Activated CD8-positive, alpha-beta memory T cell treated with anti-CD3 and anti-CD28 coated beads for 4 hours (primary cell): ENCODE results near the gene MAP3K13.
"Not testable (repeated sequence)": the region's sequence is repeated elsewhere in the genome, so short reads cannot be mapped to it uniquely, and the experiment has no call there.

Experiments used
- DNase-seq, 2 donors: peaks; one replicate each; pipeline ENCODE4 v3.0.0-alpha.2; 2020; ENCODE audit warnings: low read depth in 2 of 2

The MAP3K13 gene

DNA sequence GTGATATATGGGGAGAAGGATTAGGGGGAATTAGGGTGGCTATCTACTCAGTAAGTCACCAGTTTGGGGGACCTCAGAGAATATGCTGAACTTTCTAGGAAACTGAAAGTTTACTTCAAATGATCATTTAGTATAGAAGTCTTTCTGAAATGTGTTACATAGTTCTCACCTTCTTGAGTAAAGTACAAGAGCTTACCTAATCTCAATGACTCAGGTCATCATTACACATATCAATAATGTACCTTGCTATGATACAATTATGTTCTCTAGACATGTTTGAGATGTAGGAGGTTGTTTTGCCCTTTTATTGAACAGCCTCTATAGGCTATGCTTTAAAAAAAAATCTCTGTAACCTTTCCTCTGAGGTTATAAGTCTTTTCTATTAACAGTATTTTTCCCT, 85.2 kb downstream of the MAP3K13 start:
- DNase-seq: no peak

DNA sequence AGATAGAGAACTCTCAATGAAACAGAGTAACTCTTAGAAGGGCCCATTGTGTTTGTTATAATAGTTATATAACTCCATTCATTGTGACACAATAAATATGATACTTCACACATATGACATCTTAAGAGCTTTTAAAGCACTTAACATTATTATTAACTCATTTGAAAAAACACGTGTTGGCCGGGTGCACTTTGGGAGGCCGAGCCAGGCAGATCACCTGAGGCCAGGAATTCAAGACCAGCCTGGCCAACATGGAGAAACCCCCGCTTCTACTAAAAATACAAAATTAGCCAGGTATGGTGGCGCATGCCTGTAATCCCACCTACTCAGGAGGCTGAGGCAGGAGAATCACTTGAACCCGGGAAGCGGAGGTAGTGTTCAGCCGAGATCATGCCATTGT, 88.5 kb downstream of the MAP3K13 start:
- DNase-seq: not testable (repeated sequence)

DNA sequence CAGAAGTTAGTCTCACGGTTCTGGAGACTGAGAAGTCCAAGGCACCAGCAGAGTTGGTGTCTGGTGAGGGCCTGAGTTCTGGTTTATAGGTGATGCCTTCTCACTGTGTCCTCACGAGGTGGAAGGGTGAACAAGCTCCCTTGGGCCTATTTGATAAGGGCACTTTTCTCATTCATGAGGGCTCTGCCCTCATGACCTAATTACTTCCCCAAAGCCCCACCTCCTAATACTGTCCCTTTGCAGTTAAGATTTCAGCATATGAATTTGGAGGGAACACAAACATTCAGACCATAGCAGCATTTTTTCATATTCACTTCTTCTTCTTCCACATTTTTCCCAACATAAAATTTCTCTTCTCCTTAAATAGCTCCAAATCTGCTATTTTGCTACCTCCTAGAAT, 94.4 kb downstream of the MAP3K13 start:
- DNase-seq: no peak

DNA sequence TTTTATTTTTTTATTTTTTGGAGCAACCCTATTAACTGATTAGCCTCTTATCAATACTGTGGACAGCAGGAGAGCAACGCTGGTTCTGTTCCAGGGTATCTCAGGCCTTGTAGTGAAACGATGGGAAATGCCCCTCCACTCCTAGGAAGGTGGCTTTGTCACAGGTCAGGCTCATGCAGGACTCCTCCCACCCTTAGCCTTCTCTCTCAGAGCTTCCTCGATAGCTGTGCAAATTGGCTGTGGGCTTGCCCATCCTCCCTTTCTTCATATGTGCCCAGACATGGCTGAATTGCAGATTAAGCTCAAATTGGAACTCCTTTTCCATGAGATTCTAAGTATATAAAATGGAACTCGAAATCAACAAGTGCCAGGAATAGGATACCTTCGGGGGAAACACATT, 97.4 kb downstream of the MAP3K13 start:
- no peak for DNase-seq

DNA sequence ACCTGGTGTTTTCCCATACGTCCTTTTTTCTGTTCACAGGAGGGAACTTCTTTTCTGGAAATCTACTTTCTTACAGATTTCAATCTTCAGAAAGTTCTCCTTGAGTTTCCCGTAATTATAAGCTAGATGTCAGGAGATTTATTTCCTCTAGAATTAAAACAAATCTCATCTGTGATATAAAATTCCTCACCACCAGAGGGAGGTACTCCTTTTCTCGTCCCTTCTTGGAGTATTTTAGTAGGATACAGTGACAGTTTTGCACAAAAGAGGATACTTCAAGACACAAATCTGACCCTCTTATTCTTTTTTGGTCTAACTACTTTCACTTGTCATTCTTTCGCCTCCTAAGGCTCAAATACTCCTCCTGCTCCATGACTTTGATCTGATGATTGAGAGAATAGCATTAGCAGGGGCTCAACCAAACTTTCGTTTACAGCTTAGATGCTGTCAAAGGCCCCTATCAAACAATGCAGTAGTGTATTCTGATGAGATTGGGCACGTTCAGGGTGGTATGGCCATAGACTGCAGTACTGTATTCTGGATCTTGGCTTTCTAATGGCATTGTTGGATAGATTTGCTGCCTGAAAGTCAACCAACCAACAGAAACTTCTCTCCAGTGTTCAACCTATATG, 97.9 kb downstream of the MAP3K13 start:
- DNase-seq: no peak

DNA sequence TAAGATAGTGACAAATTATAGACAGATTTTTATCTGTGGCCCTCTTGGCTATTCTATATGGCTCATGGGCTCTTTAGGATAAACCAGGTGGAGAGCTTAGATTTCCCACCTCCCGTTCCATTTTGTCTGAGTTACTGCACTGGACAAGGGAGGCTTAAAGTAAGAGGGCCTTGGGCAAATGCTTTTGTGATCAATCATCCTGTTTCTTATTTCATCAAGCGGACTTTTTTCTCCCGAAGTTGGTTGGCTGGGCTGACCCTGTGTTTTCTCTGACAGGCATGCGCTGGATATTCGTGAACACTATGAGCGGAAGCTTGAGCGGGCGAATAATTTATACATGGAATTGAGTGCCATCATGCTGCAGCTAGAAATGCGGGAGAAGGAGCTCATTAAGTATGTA, 102.5 kb downstream of the MAP3K13 start:
- DNase-seq: no peak

DNA sequence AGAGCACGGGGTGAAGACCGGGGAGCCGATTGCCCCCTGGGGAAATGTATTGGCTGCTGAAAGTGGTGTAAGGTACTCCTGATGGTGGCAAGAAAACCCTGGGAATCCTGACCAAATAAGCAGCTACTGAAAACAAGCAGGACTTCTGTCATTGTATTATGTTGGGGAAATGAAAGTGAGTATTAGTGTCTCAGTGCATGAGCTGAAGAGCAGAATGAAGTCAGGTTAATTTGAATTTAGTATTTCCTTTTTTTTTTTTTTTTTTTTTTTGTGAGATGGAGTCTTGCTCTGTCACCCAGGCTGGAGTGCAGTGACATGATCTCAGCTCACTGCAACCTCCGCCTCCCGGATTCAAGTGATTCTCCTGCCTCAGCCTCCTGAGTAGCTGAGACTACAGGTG, 103.2 kb downstream of the MAP3K13 start:
- not testable (repeated sequence) for DNase-seq

DNA sequence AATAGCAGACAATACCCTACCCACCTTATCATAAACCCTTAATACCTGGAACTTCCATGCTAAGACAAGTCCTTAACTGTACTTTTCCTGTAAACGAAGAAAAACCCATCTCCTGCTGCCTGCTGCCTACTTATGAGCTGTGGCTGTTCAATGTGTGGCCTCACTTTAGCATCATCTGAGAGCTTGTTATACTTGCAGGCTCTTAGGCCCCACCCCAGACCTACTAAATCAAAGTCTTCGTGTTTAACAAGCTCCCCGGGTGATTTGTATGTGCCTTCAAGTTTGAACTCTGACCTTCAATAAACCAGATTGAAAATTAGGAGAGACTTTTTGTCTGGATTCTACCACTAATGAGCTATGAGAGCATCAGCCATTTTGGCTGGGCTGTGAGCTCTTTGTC, 106.6 kb downstream of the MAP3K13 start:
- no peak for DNase-seq

DNA sequence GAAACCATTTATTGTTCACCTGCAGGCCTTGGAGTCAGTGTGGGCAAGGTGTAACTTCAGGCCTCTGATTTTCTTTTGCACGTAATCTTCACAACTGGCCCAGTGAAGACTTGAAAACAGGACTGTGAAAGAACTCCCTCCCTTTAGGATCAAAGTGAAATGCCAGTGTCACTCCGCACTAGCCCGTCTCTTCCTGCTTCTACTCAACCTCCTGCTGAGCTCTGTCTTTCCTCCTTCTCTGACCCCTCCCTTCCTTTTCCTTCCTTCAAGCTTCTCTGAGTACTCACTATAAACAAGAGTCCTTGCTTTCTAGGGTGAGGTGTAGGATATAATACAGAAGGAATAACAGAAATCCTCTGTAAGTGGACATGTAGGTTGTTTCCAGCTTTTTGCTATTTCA, 107.4 kb downstream of the MAP3K13 start:
- no peak for DNase-seq

DNA sequence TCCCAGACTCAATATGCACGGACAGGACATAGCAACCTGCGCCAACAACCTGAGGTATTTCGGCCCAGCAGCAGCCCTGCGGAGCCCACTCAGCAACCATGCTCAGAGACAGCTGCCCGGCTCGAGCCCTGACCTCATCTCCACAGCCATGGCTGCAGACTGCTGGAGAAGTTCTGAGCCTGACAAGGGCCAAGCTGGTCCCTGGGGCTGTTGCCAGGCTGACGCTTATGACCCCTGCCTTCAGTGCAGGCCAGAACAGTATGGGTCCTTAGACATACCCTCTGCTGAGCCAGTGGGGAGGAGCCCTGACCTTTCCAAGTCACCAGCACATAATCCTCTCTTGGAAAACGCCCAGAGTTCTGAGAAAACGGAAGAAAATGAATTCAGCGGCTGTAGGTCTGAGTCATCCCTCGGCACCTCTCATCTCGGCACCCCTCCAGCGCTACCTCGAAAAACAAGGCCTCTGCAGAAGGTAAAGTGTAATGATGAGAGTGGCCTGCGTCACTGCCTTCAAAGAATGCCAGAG, 110.4 kb downstream of the MAP3K13 start:
- no peak for DNase-seq

DNA sequence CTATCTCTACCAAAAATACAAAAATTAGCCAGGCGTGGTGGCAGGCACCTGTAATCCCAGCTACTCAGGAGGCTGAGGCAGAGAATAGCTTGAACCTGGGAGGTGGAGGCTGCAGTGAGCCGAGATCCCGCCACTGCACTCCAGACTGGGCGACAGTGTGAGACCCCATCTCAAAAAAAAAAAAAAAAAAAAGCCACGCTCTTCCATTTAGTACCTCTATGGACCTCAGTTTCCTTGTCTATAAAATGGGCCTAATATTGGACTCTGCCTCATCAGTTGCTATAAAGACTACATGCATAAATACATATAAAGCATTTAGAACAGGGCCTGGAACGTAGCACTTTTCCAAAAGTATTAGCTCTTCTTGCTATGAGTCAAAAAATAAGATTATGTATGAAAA, 112.0 kb downstream of the MAP3K13 start:
- DNase-seq: not testable (repeated sequence)

DNA sequence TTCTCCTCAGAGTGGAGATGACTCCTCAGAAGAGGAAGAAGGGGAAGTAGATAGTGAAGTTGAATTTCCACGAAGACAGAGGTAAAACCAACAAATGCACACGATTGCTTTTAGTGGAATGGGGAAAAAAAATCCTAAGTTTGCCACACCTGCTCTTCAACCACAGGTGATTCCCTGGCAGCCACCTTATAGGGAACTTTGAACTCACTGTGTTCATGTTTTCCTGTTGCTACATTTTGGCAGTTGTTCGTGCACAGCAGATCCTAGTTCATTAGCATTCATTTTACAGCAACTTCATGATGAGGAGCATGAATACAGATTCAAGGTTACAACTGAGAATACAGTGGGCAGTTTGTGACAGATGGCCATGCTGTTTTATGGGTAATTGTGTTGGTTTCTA, 114.4 kb downstream of the MAP3K13 start:
- DNase-seq: no peak

DNA sequence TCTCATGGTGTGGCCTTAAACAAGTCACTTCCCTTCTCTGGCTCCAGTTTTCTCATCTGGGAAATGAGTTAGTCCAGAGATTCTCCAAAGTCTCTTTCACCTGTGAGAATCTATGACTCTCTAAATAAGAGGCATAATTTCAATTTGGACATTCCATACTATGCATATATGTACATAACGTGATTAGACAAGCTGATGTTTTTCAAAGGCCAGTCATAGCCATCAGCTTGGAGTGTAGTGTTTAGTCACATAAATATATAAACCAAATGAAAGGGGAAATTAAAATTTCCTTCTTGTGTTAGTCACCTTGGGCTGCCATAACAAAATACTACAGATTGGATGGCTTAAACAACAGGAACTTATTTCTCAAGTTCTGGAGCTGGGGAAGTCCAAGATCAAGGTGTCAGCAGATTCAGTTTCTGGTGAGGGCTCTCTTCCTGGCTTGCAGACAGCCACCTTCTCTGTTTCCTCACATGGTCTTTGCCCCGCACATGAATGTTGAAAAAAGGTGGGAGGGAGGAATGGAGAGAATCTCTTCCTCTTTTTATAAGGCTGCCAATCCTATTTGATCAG, 116.5 kb downstream of the MAP3K13 start:
- DNase-seq: no peak

DNA sequence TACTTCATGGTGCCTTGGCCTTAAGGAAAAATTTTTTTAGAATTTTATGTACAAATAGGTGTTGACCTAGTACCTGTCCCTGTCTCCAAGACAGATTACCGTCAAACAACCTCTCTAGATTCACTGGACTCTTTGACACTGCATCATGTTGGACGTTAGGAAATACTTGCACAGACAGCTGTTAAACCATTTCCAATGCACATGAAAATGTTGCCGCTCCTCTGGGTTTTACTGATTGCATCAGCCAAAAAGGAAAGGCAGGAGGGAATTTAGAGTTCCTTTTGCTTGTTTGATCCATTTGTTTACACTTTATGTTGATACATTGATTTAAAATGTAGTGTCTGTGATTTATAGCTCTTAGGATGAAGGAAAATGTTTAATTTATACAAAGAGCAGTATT, 121.4 kb downstream of the MAP3K13 start:
- no peak for DNase-seq

DNA sequence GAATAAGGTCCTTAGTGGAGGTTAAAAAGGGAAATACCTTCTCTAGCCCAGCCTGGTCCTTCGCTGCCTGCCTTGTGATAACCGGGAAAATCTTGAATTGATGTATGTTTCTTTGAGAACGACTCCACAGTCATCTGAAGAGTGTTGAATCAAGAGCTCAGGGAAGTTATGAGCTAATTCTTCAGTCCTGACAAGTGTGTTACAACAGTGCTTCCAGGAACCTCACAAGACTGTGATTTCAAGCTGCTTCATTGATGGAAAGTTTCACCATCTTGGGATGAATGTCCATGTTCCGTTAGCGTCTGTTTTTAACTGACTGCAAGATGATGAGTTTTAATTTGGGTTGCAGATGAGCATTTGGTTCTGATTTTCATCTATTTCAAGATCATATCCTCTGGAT, 123.5 kb downstream of the MAP3K13 start:
- no peak for DNase-seq

DNA sequence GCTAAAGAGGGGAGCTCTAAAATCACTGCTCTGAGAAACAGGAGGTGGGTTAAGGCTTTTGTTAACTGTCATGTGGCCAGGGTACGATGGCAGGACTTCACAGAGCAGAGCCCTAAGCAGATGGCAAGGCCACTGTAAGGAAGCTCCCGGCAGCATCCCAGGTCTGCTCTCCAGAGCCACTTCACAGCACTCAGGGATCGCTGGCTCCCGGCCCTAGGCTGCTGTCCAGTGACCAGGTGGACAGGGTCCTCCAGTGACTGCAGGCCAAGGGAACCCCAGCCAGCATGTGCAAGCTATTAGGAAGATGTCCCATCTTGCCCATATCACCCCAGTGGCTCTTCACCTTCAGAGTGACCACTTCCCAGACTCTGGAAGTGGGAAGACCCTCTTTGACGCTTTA, 125.5 kb downstream of the MAP3K13 start:
- DNase-seq: no peak

DNA sequence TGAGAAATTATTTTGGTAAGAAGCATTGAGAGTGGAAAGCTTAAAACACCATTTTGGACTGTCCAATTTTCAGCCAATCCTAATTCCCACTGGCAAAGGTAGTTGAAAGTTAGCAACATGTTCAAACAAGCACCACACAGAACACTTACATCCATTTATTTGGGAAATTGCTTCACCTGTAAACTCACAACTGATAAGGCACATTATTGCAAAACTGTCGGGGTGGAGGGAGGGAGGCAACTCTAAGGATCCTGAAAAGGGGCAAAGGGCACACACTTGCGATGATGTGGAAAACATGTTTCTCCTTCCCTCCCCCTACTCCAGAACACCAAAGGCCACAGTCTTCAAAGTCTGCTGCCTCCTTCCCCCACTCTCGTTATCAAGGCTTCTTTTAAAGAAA, 126.5 kb downstream of the MAP3K13 start:
- no peak for DNase-seq

DNA sequence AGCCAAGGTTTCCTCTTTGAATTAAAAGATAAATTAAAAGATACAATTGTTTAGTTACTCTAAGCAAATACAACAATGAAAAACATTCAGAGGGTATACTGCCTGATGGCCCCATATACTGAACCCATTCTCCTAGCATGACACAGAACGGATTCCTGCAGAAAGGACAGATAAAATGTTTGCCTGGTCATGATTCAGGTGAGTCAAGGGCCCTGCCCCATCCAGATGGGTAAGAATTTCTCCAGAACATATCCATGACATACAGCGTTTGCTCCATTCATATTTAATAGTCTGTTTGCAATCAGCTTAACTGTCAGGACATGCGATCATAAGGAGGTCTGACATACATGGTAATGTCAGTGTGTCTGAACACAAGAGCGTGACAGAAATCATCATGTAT, 127.3 kb downstream of the MAP3K13 start:
- no peak for DNase-seq

DNA sequence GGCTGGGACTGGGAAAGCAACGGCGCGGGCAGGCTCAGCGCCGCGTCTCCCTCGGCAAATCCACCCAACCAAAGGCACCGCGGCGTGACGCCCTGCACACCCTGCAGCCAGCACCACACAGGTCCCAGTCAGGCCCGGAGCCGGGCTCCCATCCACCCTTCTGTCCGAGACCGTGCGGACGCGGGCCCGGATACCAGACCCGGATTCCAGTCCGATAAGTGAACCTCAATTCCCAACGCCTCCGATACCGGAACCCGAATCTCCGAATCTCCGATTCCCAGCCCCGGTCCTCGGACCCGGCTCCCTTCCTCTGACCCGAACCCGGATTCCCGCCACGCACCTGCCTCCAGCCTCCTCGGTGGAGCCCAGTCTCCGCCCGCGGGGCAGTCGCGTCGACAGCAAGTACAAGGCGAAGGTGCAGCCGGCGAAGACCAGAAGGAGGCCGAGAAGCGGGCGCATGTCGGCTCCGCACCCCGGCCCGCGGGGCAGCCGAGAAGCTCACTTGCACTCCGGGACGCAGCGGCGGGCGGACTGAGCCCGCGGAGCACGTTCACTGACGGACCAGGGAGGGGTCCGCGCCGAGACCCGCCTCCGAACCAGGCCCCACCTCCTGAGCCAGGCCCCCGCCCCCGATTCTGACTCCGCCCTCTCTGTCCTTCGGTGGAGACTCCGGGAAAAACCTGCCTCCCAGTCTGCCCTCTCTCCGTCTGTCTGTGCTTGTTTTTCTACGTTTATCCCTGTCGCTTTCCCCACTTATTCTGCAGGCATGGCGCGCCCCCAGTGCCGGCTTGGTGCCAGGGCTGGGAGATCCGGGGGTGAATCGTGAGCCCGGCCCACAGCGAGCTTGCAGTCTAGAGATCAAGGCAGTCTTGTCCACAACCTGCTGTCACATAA, 135.8 kb downstream of the MAP3K13 start, which contains the start of gene TMEM41A:
Gene TMEM41A, minus strand, starts transcription at position 533 of the 894 bp plus-strand sequence. Its CDS starts 74 bp downstream, at position 459.
- peak; percentile 73 to 77 for DNase-seq

DNA sequence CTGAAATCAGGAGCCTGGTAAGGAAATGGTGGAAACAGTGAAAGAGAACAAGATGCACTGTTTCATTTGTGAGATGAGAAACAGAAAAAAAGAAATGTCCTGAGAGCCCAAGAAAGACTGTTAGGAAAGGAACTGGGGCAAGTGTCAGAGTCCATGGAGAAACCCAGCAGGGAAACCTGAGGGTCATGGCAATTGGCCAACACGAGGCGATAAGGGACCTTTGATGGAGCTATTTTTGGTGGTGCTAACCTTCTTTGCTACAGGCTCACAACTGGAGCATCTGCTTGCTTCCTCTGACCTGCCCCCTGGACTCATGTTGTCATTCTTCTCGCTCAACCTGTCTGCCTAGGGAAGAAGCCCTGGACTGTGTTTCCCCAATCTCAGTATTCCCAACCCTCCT, 140.1 kb downstream of the MAP3K13 start:
- DNase-seq: no peak

DNA sequence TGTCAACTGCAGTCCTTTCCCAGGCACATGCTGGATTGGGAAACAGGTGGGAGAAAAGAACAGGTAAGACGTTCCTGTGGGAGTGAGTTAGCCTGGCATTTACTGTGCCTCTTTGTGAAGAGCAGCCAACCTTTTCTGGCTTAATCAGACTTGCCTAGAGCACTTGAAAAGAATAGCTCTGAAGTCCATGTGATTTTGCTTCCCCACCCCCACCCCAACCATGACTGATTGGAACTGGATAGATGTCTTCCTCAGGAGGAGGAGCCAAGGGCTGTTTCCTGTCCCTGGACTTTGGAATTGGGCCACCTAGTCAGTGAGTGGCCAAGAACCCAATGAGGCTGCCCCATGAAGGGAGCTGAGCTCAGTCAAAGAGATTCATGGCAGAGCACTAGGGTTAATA, 140.6 kb downstream of the MAP3K13 start:
- DNase-seq: no peak

DNA sequence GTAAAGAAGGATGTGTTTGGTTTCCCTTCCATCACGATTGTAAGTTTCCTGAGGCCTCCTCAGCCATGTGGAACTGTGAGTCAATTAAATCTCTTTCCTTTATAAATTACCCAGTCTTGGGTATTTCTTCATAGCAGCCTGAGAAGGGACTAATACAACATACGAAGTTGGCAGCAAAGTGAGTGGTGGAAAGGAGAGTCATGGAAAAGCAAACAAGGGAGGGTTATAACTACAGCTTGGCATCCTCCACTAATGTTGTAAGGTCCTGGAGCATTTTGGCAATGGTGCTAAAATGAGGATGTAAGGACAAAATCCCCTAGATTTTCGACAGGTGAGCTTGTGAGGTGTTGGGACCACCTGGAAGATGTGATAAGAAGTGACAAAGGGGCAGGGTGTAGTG, 141.7 kb downstream of the MAP3K13 start:
- DNase-seq: no peak

DNA sequence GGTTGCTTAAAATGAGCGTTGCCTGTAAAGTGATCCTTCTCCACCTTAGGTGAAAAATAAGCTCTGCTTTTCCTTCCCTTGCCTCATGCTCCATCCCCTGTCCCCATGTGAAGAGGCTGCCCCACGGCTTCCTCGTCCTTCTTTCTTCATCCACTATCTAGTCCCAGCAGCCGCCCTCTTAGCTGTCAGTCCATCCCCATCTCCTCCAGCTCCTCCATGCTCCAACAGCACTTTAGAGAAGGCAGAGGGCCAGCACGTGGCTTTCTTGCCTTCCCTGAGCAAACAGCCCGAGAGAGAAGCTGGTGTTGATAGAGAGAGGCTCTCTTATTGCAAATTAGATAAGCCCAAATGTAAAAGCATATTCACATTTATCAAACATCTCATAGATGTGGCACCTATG, 144.9 kb downstream of the MAP3K13 start:
- no peak for DNase-seq
